ENCODE results near the gene CNKSR1. TPM values are rescaled to one million over a fixed set of nuclear protein-coding genes. Genes with fewer than 3 reads are reported as not detected.
"Not testable (repeated sequence)": the region's sequence is repeated elsewhere in the genome, so short reads cannot be mapped to it uniquely, and the experiment has no call there.

Gene CNKSR1
- total RNA-seq, 1 donor from 2014 or later: not detected

DNA sequence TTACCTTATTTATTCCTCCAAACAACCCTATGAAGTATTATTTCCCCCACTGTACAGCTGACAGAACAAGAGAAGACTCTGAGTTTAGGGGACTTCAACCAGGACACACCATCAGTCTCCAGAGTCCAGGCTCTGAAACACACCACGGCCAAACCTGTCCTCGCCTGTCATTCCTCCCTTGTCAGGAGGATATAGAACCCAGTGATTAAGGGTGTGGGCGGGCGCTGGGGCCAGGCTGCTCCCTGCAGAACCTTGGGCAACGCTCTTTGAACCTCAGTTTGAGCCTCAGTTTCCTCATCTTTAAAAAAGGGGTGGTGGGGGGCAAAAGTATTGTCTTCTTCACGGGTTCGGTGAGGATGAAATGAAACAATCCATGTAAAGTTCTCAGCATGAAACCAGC, 47.3 kb downstream of the CNKSR1 start:
- DNase-seq (ENCODE audit: low read depth in 2 of 2): no peak

DNA sequence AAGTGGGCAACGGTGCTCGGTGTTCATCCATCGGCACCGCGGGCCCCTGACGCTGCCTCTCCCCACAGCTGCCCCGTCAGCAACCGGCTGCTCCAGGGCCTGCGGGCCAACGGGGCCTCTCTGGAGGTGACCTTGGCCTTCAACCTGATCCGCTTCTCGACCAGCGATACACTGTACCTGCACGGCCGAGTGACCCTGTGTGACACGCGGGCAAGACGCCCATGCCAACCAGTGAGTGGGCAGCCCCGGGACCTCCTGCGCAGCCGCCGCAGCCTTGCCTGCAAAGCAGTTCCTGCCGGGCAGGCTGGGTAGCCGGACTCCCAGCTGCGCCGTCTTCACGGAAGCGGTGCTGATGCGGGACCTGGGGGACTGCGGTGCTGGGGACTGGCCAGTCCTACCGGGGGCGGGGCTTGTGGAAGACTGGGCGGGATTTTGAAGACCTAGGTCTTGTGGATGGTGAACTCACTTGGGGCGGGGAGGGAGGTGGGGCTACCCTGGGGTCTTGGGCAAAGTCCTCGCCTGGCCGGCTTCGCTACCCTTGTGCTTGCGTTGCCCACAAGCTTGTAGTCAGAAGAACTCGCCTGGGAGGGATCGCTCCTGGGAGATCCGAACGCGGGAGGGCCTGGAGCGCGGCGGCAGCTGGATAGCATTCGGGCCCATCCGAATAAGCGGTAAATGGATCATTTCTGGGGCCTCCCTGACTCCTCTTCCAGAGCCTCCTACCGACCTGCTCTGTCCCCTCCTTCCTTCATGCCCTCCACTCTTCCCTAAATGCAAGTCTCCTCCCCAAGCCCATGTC, 47.9 kb downstream of the CNKSR1 start:
- peak in 1 of 2 donors; percentile 69 for DNase-seq (ENCODE audit: low read depth in 2 of 2)

DNA sequence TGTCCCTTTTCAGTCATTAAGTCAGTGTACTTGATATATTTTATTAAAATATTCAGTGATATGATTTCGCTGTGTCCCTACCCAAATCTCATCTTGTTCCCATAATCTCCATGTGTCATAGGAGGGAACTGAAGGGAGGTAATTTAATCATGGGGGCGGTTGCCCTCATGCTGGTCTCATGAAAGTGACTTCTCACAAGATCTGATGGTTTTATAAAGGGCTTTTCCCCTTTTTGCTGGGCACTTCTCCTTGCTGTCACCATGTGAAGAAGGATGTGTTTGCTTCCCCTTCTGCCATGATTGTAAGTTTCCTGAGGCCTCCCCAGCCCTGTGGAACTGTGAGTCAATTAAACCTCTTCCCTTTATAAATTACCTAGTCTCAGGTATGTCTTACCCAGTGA, 53.4 kb downstream of the CNKSR1 start:
- DNase-seq (ENCODE audit: low read depth in 2 of 2): not testable (repeated sequence)

DNA sequence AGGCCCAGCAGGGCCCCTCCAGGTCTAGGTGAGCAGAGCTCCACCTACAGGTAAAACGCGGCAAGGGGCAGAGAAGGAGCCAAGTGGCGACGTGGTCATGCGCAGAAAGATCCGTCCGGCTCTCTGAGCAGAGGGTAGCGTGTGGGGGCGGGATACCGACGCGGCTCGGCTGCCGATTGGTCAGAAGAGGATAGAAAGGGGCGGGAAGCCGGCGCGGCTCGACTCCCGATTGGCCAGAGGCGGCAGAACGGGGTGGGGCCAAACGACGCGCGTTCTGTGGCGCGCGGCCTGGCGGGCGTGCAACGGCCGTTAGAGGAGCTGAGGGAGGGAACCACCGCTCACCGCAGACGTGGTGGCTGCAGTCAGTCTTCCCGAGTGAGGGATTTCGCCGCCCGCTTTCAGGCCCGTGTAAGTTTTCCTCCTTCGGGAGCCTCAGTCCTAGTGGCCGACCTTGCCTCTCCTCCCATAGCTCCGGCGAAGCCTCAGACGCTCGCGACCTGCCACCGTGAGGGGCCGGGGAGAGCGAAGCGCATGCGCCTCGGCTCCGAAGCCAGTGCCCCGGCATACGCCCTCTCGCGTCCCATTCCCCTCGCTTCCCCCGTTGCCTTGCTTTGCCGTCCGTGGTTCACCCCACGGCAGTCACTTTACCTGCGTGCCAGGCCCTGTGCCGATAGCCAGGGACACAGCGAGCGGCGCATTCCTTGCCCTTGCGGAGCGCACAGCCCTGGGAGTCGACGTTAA, 56.8 kb downstream of the CNKSR1 start, which contains the start of gene CEP85:
Gene CEP85 (plus strand): TSS at position 298 of the 741 bp plus-strand sequence. CDS start 5,584 bp downstream, outside the sequence.
- peak; percentile 95 to 99 for DNase-seq (ENCODE audit: low read depth in 2 of 2)

DNA sequence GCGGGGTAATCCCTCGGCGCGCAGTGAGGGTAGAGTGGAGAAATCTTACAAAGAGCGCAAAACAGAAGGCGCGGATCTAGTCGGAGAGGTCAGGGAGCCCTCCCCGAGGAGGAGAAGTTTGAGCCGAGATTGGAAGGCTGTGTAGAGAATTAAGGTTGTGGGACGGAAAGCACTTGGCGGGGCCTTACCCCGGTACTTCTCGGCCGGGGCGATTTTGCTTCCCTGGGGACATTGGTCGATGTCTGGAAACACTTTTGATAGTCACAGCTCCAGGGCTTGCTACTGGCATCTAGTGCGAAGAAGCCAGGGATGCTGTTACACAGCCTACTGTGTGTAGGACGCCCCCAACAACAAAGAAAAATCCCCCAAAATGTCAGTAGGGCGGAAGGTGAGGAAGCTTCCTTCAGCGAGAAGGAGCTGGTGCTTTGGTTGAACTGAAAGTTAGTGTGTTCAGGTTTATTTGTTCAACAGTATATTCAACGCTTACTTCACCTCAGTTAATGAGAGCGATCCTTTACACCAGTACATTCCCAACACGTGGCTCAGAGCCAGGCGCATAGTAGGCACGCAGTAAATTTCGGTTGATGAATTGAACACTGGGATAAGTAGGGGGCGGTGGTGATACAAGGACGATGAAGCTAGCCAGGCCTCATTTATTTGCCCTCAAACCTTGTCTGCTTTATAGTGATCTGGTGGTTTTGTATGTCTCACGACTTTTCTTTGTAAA, 57.5 kb downstream of the CNKSR1 start:
- peak in 1 of 2 donors; percentile 29 for DNase-seq (ENCODE audit: low read depth in 2 of 2)

DNA sequence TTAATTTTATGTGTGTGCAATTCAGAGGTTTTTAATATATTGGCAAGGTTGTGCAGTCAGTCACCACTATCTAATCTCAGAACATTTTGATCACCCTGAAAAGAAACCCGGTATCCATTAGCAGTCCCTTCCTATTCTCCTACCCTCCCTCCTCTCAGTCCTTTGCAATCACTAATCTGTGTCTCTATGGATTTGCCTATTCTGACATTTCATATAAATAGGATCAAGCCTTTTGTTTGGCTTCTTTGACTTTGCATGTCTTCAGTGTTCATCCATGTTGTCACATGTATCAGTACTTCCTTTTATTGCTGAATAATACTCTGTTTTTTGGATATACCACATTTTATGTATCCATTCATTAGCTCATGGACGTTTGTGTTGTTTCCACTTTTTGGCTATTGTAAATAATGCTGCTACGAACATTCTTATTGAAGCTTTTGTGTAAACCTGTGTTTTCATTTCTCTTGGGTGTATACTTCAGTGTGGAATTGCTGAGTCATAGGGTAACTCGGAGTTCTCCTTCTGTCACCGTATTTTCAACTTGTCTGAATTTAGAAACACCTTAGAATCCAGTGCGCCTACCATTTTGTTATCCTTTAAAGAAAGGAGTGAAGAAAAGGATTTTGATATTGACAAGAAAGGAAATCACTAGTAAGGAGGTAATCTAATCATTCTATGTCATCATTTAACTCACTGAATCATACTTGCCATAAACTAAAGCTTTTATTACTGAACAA, 60.1 kb downstream of the CNKSR1 start:
- peak in 1 of 2 donors; percentile 49 for DNase-seq (ENCODE audit: low read depth in 2 of 2)

Other genes starting within 250 kb of the CNKSR1 start
- gene PAFAH2, start 179.4 kb upstream of the CNKSR1 start, total RNA-seq: 12.1 and 17.3 TPM in 2 replicates
- not detected in 2 replicates for gene EXTL1, start 155.7 kb upstream of the CNKSR1 start, total RNA-seq
- 0.13 TPM in 1 of 2 replicates, not detected in the other for gene SLC30A2, start 131.4 kb upstream of the CNKSR1 start, total RNA-seq
- not detected in 2 replicates for gene TRIM63, start 109.9 kb upstream of the CNKSR1 start, total RNA-seq
- gene PDIK1L, start 65.7 kb upstream of the CNKSR1 start, total RNA-seq: 4.2 and 4.3 TPM in 2 replicates
- 4.1 and 7.1 TPM in 2 replicates for gene FAM110D, start 18.4 kb upstream of the CNKSR1 start, total RNA-seq
- gene C1orf232, start 8.5 kb upstream of the CNKSR1 start, total RNA-seq: not detected in 2 replicates
- gene ZNF593, start 7.6 kb upstream of the CNKSR1 start, total RNA-seq: 19.3 and 23.5 TPM in 2 replicates
- gene ZNF593OS, start 5.7 kb upstream of the CNKSR1 start, total RNA-seq: not detected in 2 replicates
- not detected in 2 replicates for gene CATSPER4, start 13.1 kb downstream of the CNKSR1 start, total RNA-seq
- 5.3 and 6.7 TPM in 2 replicates for gene CEP85, start 56.7 kb downstream of the CNKSR1 start, total RNA-seq
- 17.5 and 25.9 TPM in 2 replicates for gene SH3BGRL3, start 102.6 kb downstream of the CNKSR1 start, total RNA-seq
- 1.7 and 2.7 TPM in 2 replicates for gene UBXN11, start 129.1 kb downstream of the CNKSR1 start, total RNA-seq
- gene CD52, start 140.5 kb downstream of the CNKSR1 start, total RNA-seq: not detected in 2 replicates
- 0.25 and 0.51 TPM in 2 replicates for gene CRYBG2, start 176.6 kb downstream of the CNKSR1 start, total RNA-seq
- gene ZNF683, start 195.3 kb downstream of the CNKSR1 start, total RNA-seq: not detected in 2 replicates
- gene LIN28A, start 233.3 kb downstream of the CNKSR1 start, total RNA-seq: not detected in 2 replicates